ENCODE data around the gene USP25. TPM values are rescaled to one million over a fixed set of nuclear protein-coding genes. Genes with fewer than 3 reads are reported as not detected.

The USP25 gene
- 19.9 and 20.9 TPM in 2 replicates for total RNA-seq

GRCh38 chr21:15729674-15730483, at the start of gene USP25:
Gene USP25 (plus strand): TSS chr21:15729982. CDS start chr21:15730394, 412 bp downstream.

